Stimulated activated CD8-positive, alpha-beta memory T cell treated with anti-CD3 and anti-CD28 coated beads, Interleukin-4, amount 100 ng/mL, for 24 hours (primary cell): ENCODE results near the gene NOB1.
A peak's percentile ranks its signal among the peaks of the same experiment; 100 is the strongest.
"Not testable (repeated sequence)": the region's sequence is repeated elsewhere in the genome, so short reads cannot be mapped to it uniquely, and the experiment has no call there.

Source experiments
- DNase-seq: peaks from one replicate; pipeline ENCODE4 v3.0.0-alpha.2; 2020; ENCODE audit warnings: low read depth

The NOB1 gene

GRCh38 chr16:69754469-69755310, at the start of gene NOB1:
Gene NOB1 (minus strand): TSS chr16:69754926. CDS start chr16:69754910, 16 bp downstream.
- peak; percentile 96 for DNase-seq

- DNase-seq: no peak
Measured at GRCh38 chr16:69804297-69804696, 49.6 kb upstream of the NOB1 start.

DNA sequence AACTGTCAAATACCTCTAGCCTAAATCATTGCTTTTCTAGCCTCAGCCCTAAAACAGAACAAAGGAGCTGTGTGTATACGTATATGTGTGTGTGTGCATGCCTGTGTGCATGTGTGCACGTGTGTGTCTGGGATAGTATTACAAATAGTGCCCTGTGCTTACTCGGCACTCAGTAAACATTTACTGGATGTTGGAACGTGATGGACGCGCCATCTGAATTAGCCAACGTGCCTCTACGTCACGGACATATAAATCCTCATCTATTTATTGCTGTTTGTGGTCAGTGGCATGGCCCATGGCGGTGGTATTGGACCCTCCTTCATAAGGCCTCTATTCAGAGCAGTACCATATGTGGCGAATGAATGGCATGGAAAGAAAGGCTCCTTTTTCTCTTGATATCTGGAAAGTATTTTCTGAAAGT, 44.9 kb upstream of the NOB1 start:
- no peak for DNase-seq

GRCh38 chr16:69798466-69798865, 43.7 kb upstream of the NOB1 start:
- DNase-seq: no peak

DNA sequence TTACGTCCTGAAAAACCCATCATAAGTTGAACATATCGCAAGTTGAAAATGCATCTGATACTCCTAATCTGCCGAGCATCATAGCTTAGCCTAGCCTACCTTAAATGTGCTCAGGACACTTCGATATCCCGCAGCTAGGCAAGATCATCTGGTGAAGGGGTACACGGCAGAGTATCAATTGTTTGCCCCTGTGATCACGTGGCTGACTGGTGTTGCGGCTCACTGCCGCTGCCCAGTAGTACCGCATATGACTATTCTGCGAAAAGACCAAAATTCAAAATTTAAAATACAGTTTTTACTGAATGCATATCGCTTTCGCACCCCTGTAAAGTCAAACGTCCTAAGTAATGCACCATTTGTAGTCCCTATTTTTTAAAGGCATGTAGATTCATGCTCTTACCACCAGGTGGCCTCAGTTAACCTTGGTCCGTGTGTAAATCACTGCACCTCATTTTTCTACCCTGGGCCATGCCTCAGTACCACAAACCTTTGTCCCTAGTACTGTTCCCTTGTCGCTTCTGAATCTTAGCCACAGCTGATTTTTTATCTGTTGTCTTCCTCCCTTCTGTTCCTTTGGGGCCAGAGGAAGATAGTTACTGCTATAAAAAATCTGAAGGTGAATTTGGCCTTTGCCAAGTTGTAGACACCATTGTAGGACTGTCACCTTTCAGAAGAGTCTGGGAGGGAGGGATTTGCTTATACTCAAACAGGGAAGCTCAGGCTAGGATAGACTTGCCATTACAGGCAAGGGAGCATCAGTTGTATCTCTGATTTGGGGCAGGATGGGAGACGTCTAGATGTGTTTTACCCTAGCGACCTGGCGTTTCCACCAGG, 41.8 kb upstream of the NOB1 start:
- DNase-seq: no peak

DNA sequence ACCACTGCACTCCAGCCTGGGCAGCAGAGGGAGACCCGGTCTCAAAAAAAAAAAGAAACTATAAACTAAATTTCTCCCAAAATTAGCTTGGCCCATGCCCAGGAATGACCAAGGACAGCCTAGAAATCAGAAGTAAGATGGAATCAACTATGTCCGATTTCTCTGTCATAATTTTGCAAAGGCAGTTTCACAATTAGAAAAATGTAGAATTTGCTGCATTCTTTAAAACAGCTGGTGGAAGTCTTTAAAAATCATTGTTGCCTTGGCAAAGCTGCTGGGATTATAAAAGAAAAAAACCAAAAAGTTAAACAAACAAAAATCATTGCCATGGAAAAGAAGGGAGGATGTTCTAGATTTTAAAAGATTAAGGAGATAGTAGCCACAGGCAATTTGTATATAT, 39.8 kb upstream of the NOB1 start:
- no peak for DNase-seq

- DNase-seq: no peak
Measured at GRCh38 chr16:69793526-69793925, 38.8 kb upstream of the NOB1 start.

DNA sequence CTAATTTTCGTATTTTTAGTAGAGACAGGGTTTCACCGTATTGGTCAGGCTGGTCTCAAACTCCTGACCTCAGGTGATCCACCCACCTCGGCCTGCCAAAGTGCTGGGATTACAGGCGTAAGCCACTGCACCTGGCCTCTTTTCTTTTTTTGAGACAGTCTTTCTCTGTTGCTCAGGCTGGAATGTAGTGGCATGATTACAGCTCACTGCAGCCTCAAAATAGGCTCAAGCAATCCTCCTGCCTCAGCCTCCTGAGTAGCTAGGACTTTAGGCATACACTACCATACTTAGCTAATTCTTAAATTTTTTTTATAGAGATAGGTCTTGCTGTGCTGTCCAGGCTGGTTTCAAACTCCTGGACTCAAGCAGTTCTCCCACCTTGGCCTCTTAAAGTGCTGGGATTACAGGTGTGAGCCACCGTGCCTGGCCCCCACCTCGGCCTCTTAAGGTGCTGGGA, 36.7 kb upstream of the NOB1 start:
- DNase-seq: not testable (repeated sequence)

DNA sequence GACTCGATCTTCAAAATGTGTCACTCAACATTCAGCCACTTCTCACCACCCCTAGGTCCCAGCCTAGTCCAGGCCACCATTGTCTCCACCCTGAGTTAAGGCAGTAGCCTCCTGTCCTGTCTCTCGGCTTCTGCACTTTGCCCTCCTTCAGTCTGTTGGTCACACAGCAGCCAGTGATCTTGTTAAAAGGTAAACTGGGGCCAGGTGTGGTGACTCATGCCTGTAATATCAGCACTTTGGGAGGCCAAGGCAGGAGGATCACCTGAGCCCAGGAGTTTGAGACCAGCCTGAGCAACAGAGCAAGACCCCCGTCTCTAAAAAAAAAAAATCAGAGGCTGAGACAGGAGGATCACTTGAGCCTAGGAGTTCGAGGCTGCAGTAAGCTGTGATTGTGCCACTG, 33.2 kb upstream of the NOB1 start:
- no peak for DNase-seq

GRCh38 chr16:69784586-69784985, 29.9 kb upstream of the NOB1 start:
- DNase-seq: no peak

DNA sequence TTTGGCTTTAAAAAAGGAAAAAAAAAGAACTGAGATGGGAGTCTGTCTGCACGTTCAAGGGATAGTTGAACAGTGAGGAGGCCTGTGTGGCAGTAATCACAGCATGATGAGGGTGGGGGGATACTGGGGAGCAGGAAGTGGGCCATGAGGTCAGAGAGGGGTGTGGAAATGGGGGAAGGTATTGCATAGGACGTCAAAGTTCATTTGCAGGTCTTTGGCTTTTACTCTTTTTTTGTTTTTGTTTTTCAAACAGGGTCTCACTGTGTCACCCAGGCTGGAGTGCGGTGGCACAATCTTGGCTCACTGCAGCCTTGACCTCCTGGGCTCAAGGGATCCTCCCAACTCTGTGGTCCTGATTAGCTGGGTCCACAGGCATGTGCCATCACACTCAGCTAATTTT, 26.4 kb upstream of the NOB1 start:
- no peak for DNase-seq

GRCh38 chr16:69779724-69780123, 25.0 kb upstream of the NOB1 start:
- no peak for DNase-seq

DNA sequence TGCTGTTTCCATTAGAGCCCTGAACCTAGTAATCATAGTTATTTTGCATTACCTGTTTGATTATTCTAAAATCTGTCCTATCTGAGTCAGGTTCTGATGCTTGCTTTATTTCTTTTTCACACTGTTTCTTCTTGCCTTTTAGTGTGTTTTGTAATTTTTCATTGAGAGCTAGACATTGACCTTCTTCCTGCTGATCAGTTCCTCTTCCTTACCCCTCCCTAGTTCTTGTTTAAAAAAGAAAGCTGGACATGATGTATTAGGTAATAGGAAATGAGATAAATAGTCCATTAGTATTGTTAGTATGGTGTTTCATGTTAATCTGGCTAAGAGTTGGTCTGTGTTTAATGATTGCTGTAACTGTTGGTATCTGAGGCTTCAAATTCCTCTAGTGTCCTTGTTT, 20.8 kb upstream of the NOB1 start:
- DNase-seq: no peak

DNA sequence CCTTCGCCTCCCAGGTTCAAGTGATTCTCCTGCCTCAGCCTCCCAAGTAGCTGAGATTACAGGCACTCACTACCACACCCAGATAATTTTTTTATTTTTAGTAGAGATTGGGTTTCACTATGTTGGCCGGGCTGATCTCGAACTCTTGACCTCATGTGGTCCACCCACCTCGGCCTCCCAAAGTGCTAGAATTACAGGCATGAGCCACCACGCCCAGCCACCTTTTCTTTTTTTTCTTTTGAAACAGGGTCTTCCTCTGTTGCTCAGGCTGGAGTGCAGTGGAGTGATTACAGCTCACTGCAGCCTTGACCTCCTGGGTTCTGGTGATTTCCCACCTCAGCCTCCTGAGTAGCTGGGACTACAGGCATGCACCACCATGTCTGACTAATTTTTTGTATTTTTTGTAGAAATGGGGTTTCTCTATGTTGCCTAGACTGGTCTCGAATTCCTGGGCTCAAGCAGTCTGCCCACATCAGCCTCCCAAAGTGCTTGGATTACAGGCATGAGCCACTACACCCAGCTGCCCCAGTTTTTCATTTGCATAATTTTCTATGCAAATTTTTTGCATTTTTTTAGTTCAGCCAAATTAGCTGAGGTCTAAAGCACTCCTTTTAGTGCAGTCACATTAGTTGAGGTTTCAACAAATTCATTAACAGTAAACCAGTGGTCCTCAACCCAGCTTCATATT, 18.7 kb upstream of the NOB1 start:
- DNase-seq: no peak

- DNase-seq: no peak
Measured at GRCh38 chr16:69771651-69771967, 16.9 kb upstream of the NOB1 start.

GRCh38 chr16:69769404-69769803, 14.7 kb upstream of the NOB1 start:
- DNase-seq: no peak

GRCh38 chr16:69768666-69769065, 13.9 kb upstream of the NOB1 start:
- no peak for DNase-seq

- DNase-seq: no peak
Measured at GRCh38 chr16:69767459-69768229, 12.9 kb upstream of the NOB1 start.

GRCh38 chr16:69763599-69763942, 8.8 kb upstream of the NOB1 start:
- no peak for DNase-seq

DNA sequence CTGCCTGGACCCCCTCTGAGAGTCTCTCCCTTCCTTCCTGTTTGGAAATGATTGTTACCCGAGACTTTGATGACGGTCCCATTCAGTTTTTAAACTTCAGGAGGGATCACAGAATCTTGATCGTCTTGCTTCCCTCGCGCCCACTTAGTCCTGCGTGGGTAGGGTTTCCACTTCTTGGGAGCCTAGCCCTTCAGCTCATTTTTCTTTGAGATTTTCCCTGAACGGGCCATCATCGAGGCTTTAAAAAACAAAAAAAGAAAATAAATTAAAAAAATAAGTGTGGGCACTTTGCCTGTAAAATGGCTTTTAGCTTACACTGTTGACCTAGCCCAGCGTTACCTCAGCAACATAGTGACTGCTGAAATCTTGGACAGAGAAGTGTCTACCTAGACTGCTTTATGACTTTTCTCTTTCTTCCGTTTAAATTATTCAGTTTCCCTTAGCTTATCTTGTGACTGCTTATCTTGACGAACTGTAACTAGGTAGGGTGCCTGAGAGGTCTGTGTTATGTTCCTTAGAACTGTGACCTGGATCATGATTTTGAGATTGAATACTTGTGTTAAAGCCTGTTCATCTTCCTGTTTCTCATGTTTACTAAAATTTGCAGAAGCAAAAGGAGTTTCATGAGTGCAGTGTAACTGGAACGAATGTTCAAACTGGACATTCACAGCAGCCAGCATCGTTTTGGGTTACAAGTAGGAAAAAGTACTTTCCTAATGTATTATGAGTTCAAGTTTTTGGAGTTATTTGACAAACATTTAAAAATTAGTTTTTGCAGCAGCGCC, 8.3 kb upstream of the NOB1 start:
- DNase-seq: no peak
